ENCODE measurements around the gene TTLL9. TPM values are rescaled to one million over a fixed set of nuclear protein-coding genes. Genes with fewer than 3 reads are reported as not detected.
"Not testable (repeated sequence)": the region's sequence is repeated elsewhere in the genome, so short reads cannot be mapped to it uniquely, and the experiment has no call there.

Gene TTLL9
- total and polyA plus RNA-seq, 8 donors: 0.14 to 1.4 (median 0.35) TPM; not detected in 1

- no peak for TF ChIP-seq CTCF (IDR thresholded peaks at IDR 0.05)
- DNase-seq: no peak
- no peak overlapping the region for H3K4me3 ChIP-seq
- WGBS, 2 donors: 62 to 74% methylated on average over 2 of the region's 2 CpGs
- H3K27me3 ChIP-seq: no peaks in the 10 kb centered on the region
- intact Hi-C loops (cut with DNase I): no loop called here
- no peak for ATAC-seq
- H3K27ac ChIP-seq: no peak overlapping the region
- no peaks in the 10 kb centered on the region for H3K4me1 ChIP-seq
- H3K9me3 ChIP-seq: no peaks in the 10 kb centered on the region
- no peaks in the 10 kb centered on the region for H3K36me3 ChIP-seq
- no peak for FAIRE-seq
Observed at GRCh38 chr20:31926493-31926892, 56.1 kb downstream of the TTLL9 start.

GRCh38 chr20:31927627-31928159 is 57.3 kb downstream of the TTLL9 start:
- Histone ChIP-seq H3K36me3 (no peaks in the 10 kb centered on the region), H3K4me3 (no peak overlapping the region), H3K27me3 (no peaks in the 10 kb centered on the region), H3K4me1 (no peaks in the 10 kb centered on the region), H3K27ac (no peak overlapping the region), H3K9me3 (no peaks in the 10 kb centered on the region)
- TF ChIP-seq CTCF (IDR thresholded peaks at IDR 0.05): no peak
- ATAC-seq (no peak), DNase-seq (no peak), FAIRE-seq (no peak)
- intact Hi-C loops (cut with DNase I): no loop called here
- WGBS, 2 donors: 46 to 53% methylated on average over 8 of the region's 8 CpGs

- H3K36me3 ChIP-seq; ATAC-seq; FAIRE-seq; DNase-seq; H3K4me3 ChIP-seq; H3K27ac ChIP-seq; H3K27me3 ChIP-seq; H3K9me3 ChIP-seq; H3K4me1 ChIP-seq; intact Hi-C loops (cut with DNase I): not testable (repeated sequence)
- WGBS, 2 donors: 62 to 75% methylated on average over 4 of the region's 4 CpGs
Observed at GRCh38 chr20:31929631-31930030, 59.2 kb downstream of the TTLL9 start.

GRCh38 chr20:31930779-31931178 is 60.3 kb downstream of the TTLL9 start:
- FAIRE-seq: no peak
- 39 to 41% methylated on average over 5 of the region's 5 CpGs for whole genome bisulfite sequencing, 2 donors
- Histone ChIP-seq H3K4me1 (no peaks in the 10 kb centered on the region), H3K9me3 (no peaks in the 10 kb centered on the region), H3K36me3 (no peaks in the 10 kb centered on the region), H3K27ac (no peak overlapping the region), H3K4me3 (no peak overlapping the region), H3K27me3 (no peaks in the 10 kb centered on the region)
- DNase-seq: no peak
- TF ChIP-seq CTCF (IDR thresholded peaks at IDR 0.05): no peak
- intact Hi-C loops (cut with DNase I): no loop called here
- no peak for ATAC-seq

GRCh38 chr20:31933698-31934097 is 63.3 kb downstream of the TTLL9 start:
- H3K9me3 ChIP-seq: no peaks in the 10 kb centered on the region
- no peaks in the 10 kb centered on the region for H3K4me1 ChIP-seq
- no peaks in the 10 kb centered on the region for H3K36me3 ChIP-seq
- H3K27ac ChIP-seq: no peak overlapping the region
- intact Hi-C loops (cut with DNase I): no loop called here
- H3K27me3 ChIP-seq: no peaks in the 10 kb centered on the region
- no peak for DNase-seq
- WGBS, 2 donors: 73 to 82% methylated on average over 10 of the region's 10 CpGs
- TF ChIP-seq CTCF (IDR thresholded peaks at IDR 0.05): no peak
- ATAC-seq: no peak
- H3K4me3 ChIP-seq: no peak overlapping the region
- no peak for FAIRE-seq
